NCI-H128 (cell line): Measurements from ENCODE around the gene TEX22.

Experiments used
- DNase-seq: peaks from one replicate; lab custom pipeline; 2025; ENCODE audit not compliant: unreplicated experiment; lab: John Stamatoyannopoulos, UW

TEX22 gene

DNA sequence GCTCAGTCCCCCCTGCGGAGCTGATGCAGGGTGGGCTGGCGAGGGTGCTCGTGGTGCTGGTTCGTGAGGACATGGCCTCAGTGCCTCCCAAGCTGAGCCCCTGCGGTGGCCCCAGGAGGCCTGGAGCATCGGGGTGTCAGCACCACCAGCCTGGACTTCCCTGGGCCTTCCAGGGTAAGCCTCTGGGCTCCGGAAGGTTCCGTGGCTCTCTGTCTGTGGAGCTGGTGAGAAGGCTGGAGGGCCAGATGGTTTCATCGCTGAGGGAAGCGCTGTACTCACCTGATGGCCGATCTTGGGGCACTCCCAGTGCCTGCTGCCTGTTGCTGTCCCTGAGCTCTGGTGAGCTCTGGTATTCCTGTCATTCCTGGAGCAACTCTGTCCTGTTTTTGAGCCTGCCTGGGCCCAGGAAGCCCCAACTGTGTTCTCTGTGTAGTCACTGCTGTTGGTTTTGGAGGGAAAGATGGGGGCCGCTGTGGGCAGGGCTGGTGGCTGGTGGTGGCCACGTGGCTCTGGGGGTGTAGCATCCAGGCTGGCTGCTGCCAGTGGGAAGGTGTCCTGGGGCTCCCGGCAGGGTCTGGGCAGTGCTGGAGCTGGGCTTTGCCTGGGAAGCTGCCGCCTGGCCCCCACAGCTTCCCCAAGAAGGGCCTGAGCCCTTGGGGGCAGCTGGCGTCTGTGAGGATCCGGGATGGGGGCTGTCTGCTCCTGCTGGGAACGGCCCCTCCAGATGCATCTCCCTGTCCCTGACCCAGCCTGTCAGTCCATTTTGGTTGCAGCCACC, 39.6 kb downstream of the TEX22 start:
- no peak for DNase-seq

- DNase-seq, result no peak
These were observed 40.8 kb downstream of the TEX22 start for GRCh38 chr14:105439179-105439578.

- DNase-seq, result no peak
These were observed 41.6 kb downstream of the TEX22 start for GRCh38 chr14:105439710-105440553.

- no peak for DNase-seq
These were observed 42.2 kb downstream of the TEX22 start for GRCh38 chr14:105440554-105440900.

GRCh38 chr14:105440992-105441391, 42.7 kb downstream of the TEX22 start:
- no peak for DNase-seq

- DNase-seq, result no peak
These were observed 43.8 kb downstream of the TEX22 start for GRCh38 chr14:105442125-105442524.

DNA sequence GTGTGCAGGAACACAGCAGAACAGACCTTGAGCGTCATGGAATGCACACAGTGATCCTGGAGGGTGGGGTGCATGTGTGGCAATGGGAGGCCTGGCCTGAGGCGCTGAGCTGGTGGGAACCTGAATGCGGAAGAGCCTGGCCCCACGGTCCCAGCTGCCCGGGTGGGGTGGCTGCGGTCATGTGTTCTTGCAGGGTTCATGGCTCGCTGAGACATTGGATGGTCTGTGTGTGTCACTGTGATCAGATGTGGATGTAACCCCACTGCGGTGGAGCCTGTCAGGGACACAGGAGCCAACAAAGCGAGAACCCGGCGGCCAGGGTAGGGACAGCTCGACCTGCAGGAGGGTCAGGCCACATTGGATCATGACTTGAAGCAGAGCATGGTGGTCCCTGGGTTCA, 44.5 kb downstream of the TEX22 start:
- DNase-seq, result no peak

DNA sequence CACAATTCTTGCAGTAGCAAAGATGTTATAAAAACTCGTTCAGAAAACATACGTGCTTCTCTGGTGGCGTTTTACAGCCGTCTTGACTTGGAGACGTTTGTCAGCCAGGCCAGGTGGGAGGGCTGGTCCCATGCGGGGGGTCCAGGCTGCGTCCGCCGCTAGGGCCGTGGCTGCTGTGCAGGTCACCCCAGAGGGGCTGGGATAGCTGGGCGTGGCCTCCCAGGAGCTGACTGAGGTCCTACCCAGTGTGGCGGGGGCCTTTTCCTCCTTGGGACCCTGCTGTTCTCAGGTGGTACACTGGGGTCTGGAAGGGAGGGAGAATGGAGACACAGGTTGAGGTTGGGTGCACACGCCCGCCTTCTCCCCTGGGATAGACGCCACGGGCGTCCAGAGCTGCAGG, 46.5 kb downstream of the TEX22 start:
- DNase-seq, result no peak

DNA sequence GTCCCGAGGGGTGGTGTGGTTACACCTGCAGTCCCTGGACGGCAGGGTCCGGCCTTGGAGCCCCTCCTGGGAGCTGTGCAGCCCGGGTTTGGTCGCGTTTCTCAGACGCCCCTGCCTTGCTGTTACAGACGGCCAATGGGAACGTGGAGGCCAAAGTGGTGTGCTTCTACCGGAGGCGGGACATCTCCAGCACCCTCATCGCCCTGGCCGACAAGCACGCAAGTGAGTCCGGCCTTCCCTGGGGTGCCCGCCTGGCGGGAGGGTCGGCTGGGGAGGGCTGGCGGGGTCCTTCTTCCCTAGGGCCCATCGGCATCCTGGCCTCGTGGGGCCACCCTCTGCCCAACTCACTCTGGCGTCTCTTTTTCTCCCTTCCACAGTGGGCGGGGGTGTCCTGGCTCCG, 47.0 kb downstream of the TEX22 start:
- no peak for DNase-seq

- DNase-seq, result no peak
These were observed 47.8 kb downstream of the TEX22 start for GRCh38 chr14:105445901-105446845.

GRCh38 chr14:105446971-105447370, 48.6 kb downstream of the TEX22 start:
- DNase-seq, result no peak

DNA sequence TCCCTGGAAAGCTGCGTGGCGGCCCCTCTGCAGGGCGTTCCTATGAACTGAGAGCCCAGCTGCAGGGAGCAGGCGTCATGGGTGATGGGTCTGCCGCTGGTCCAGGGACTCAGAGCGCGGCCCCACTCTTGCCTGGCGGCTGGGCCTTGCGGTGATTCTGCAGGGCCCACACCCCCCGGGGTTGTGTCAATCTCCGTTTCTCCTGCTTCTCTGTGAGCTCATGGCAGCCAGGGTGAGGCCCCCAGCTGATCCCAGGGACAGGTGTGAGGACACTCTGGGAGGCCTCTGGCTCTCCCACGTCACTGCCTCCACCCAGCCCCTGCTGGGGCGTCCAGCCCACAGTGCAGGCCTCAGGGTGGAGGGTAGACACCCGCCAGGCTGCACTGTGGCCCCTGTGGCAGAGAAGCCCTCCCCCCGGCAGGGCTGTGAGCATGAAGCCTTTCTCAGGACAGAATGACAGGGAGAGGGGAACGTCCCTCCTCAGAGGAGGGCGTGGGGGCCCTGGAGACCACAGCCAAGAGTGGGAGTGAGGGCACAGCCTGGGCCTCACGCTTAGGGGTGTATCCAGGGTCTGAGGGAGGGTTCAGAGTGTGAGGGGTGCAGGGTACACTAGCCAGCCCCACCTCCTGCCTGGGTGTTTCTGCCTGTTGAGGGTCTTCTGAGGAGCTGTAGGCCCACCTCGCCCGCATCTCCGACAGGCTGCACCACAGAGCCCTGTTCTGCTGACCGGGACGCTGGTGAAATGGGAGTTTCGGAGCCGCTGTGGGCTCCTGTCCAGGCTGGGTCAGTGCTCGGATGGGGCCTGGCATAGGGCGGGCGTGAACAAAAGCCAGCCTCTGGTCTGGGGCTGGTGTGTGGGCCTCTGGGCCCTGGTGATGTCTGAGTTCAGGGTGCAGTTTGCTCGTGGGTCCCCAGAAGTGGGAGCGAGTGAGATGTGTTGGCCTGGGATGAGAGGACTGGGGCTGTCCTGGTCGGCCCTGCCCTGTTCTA, 49.6 kb downstream of the TEX22 start:
- no peak for DNase-seq

DNA sequence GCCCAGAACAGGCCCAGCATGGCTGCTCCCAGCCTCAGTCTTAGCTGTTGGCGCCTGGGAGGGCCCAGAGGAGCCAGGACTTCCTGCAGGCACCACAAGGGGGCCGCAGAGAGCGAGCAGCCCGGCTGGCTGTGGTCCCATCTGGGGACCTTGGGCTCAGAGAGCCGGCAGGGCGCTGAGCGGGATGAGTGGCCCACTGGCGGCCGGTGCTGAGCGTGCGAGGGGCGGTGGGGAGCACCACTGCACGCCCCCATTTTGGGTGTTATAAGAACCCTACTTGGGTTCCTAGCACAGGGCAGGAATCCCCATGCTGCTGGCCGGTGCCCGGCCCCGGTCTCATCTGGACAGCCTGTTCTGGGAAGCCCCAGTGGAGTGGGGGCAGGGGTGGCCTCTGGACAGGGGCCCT, 50.4 kb downstream of the TEX22 start:
- no peak for DNase-seq

GRCh38 chr14:105449276-105450122, 51.2 kb downstream of the TEX22 start:
- DNase-seq, result no peak

DNA sequence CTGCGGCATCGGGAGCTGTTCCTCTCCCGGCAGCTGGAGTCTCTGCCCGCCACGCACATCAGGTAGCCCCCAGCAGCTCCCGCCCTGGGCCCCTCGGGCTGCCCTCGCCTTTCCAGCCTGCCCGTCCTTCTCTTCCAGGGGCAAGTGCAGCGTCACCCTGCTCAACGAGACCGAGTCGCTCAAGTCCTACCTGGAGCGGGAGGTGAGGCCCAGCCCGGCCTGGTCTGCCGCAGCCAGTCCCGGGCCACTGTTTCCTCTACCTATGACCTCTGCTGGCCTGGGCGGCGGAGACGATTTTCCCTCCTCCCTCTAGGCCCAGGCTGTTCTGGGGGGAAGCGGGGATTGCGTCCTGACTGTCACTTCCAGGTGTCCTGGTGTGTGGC, 51.8 kb downstream of the TEX22 start:
- no peak for DNase-seq

DNA sequence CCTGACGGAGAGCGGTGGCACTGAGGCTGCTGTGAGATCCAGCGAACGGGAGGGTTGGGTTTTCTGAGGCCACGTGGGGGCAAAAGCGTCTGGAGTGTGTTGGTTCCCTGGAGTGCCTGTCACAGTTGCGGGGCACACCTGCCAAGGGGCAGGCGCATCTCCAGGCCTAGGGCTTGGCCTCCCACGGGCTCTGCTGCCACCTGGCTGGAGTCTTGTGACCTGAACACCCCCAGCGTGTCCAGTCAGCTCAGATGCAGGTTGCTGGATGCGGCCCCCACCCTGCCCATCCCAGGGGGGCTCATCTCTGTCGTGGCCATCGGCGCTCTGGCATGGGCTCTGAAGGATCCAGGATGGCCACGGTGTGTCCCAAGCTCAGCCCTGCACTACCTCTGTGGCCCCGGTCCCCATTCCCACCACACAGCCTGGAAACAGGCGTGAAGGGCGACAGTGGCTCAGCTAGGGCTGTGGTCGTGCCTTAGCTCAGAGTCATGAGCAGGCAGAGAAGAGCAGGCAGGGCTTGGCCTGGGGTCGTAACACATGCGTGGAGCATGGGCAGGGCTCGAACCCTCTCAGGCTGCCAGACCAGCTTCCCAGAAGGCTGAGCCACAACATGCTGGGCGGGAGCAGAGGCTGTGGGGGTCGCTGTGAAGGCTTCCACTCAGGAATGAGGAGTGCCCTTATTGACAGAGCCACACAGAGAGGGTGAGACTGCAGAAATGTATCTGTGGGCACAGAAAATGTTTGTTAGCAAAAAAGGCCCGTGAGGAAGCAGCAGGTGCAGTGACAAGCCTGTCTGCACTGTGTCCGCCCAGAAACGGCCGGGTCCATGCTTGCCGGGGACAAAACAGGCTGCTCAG, 52.8 kb downstream of the TEX22 start:
- no peak for DNase-seq

DNA sequence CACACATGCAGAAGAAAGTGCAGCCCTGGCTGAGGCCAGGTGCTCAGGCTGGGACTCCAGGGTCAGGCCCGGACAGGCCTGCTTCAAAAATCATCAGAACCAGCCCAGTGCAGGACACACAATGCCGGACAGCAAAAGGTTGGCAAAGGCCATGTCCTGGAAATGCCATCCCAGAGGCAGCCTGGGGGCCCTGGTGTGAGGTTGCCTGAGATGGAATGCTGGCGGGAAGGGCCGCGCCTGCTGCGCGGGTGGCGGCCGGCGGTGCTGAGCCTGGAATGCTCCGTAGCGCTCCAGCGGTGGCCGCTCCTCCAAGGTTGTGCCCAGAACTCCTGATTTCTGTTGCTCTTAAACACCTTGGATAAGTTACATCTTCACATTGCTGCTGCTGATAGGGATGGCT, 54.6 kb downstream of the TEX22 start:
- DNase-seq, result no peak

DNA sequence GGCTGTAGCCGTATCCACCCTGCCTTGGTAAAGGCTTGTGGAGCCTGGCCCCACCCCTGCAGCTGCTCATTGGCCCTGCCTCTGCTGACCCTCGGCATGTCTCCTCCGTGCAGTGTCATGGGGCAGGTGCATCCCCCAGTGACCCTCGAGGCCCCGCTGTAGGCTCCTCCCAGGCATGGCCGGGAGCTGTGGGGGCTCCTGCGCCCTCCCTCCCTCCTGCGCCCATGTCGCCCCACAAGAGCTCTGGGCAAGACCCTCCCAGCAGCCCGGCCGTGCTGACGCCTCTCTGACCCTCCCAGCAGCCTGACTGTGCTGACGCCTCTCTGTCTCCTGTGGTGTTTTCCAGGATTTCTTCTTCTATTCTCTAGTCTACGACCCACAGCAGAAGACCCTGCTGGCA, 55.5 kb downstream of the TEX22 start:
- DNase-seq, result no peak
